C4-2B (cell line): ENCODE data around the gene PLEKHM3.

Experiments used
- H3K27ac ChIP-seq: fragments of 450-650 bp; 2 replicates; pipeline ENCODE4 v1.5.1; 2017
- CTCF ChIP-seq: fragments of 450-650 bp; conservative IDR thresholded peaks from 2 replicates; pipeline ENCODE4 v1.5.1; 2017; ENCODE audit warnings: mild to moderate bottlenecking
- ZFX ChIP-seq: fragments of 450-650 bp; IDR thresholded peaks from 2 replicates; pipeline ENCODE4 v1.6.1; 2017

PLEKHM3 gene

GRCh38 chr2:207839028-207839427 lies 186.3 kb downstream of the PLEKHM3 start:
- H3K27ac ChIP-seq = no peak overlapping the region
- TF ChIP-seq CTCF (no peak), ZFX (no peak)

- TF ChIP-seq ZFX (no peak), CTCF (no peak)
- H3K27ac ChIP-seq = no peak overlapping the region
Measured at GRCh38 chr2:207836521-207837133, 188.7 kb downstream of the PLEKHM3 start.

- TF ChIP-seq ZFX (no peak), CTCF (no peak)
Measured at GRCh38 chr2:207835805-207836204, 189.5 kb downstream of the PLEKHM3 start.

GRCh38 chr2:207833251-207833751 lies 192.0 kb downstream of the PLEKHM3 start:
- TF ChIP-seq CTCF (no peak), ZFX (no peak)
- no peak overlapping the region for H3K27ac ChIP-seq

More at GRCh38 chr2:207835805-207836204, 189.5 kb downstream of the PLEKHM3 start:
- H3K27ac ChIP-seq = no peak overlapping the region

- TF ChIP-seq ZFX (no peak), CTCF (no peak)
Measured at GRCh38 chr2:207831584-207832248, 193.6 kb downstream of the PLEKHM3 start.

GRCh38 chr2:207830778-207831438 lies 194.4 kb downstream of the PLEKHM3 start:
- TF ChIP-seq CTCF = no peak
- no peak for TF ChIP-seq ZFX
- H3K27ac ChIP-seq = no peak overlapping the region

More at GRCh38 chr2:207831584-207832248, 193.6 kb downstream of the PLEKHM3 start:
- H3K27ac ChIP-seq = no peak overlapping the region
